ENCODE measurements around the gene CRYBG3.

GRCh38 chr3:97948351-97949109 is 126.7 kb downstream of the CRYBG3 start:
- no peak for TF ChIP-seq POLR2AphosphoS5 (IDR thresholded peaks at IDR 0.05; ENCODE audit: low read depth, low read length)
- TF ChIP-seq SIN3A (IDR thresholded peaks at IDR 0.05; ENCODE audit: borderline replicate concordance, insufficient read depth, low read length): no peak
- TF ChIP-seq REST (IDR thresholded peaks at IDR 0.05; ENCODE audit: insufficient read depth in 1 of 2, low read depth in 2 of 2, low read length in 2 of 2): no peak
